PC-3 (cell line): Measurements from ENCODE around the gene PDGFD. TPM values are rescaled to one million over a fixed set of nuclear protein-coding genes. Genes with fewer than 3 reads are reported as not detected.

Experiments
- ATAC-seq: fragments of 200-7000 bp; cut with Tn5 transposase; 2 replicates; pipeline ENCODE4 v1.9.1; 2020; ENCODE audit warnings: mild to moderate bottlenecking, moderate library complexity
- BruUV-seq: library from RNA; stranded (reverse); fragments of 400-500 nt; replicated peaks from 2 replicates; lab custom pipeline; 2021; lab: Mats Ljungman, UMichigan
- CTCF ChIA-PET: fragments of 300-600 bp; sonication (Branson Sonifier 250); formaldehyde crosslinking; loops from one replicate; lab custom pipeline; 2022; ENCODE audit warnings: antibody characterized with exemption; lab: Charles Lee
- POLR2A ChIA-PET: fragments of 300-600 bp; sonication (Branson Sonifier 250); formaldehyde crosslinking; loops from one replicate; lab custom pipeline; 2022; ENCODE audit warnings: antibody characterized with exemption; ENCODE audit not compliant: unreplicated experiment; lab: Charles Lee
- DNase-seq: peaks from one replicate; pipeline ENCODE4 v3.0.0-alpha.2; 2015
- H2AFZ ChIP-seq: fragments of 300-600 bp; sonication (generic); 2 replicates; pipeline ENCODE4 v1.6.0; 2016; ENCODE audit warnings: antibody characterized with exemption, low read length
- H3F3A ChIP-seq: fragments of 300-600 bp; sonication (generic); one replicate; pipeline ENCODE4 v1.6.0; 2017; ENCODE audit warnings: antibody characterized with exemption, low read length, control low read depth, mild to moderate bottlenecking; ENCODE audit not compliant: unreplicated experiment
- H3K27ac ChIP-seq: fragments of 300-600 bp; sonication (generic); 2 replicates; pipeline ENCODE4 v1.5.1; 2016; ENCODE audit warnings: mild to moderate bottlenecking, low read length
- H3K27me3 ChIP-seq: fragments of 300-600 bp; sonication (generic); 2 replicates; pipeline ENCODE4 v1.6.1; 2016; ENCODE audit warnings: low read length, mixed read lengths
- H3K36me3 ChIP-seq: fragments of 300-600 bp; sonication (generic); 2 replicates; pipeline ENCODE4 v1.6.1; 2016; ENCODE audit warnings: low read depth, mixed run types, low read length, mixed read lengths
- H3K4me1 ChIP-seq: fragments of 300-600 bp; sonication (generic); 2 replicates; pipeline ENCODE4 v1.5.1; 2016; ENCODE audit warnings: low read length; ENCODE audit not compliant: insufficient read depth
- H3K4me2 ChIP-seq: fragments of 300-600 bp; sonication (generic); 2 replicates; pipeline ENCODE4 v1.6.0; 2016; ENCODE audit warnings: low read length
- H3K4me3 ChIP-seq: fragments of 300-600 bp; sonication (generic); 2 replicates; pipeline ENCODE4 v1.5.1; 2016; ENCODE audit warnings: mild to moderate bottlenecking, low read length, mixed read lengths
- H3K79me2 ChIP-seq: fragments of 300-600 bp; sonication (generic); 2 replicates; pipeline ENCODE4 v1.6.1; 2017; ENCODE audit warnings: low read length, mixed read lengths
- H3K9ac ChIP-seq: fragments of 300-600 bp; sonication (generic); 2 replicates; pipeline ENCODE4 v1.6.0; 2016; ENCODE audit warnings: mild to moderate bottlenecking, low read length
- H3K9me2 ChIP-seq: fragments of 300-600 bp; sonication (generic); replicated peaks from 2 replicates; pipeline ENCODE4 v1.6.1; 2016; ENCODE audit warnings: mixed run types, low read length, mixed read lengths
- H3K9me3 ChIP-seq: fragments of 300-600 bp; sonication (generic); 2 replicates; pipeline ENCODE4 v1.6.1; 2016; ENCODE audit warnings: low read length, mixed read lengths
- H4K20me1 ChIP-seq: fragments of 300-600 bp; sonication (generic); 2 replicates; pipeline ENCODE4 v1.6.1; 2016; ENCODE audit warnings: low read length, mixed read lengths
- EZH2 ChIP-seq: fragments of 300-600 bp; sonication (generic); IDR thresholded peaks from one replicate; pipeline ENCODE4 v1.6.1; 2017; ENCODE audit warnings: antibody characterized with exemption, mild to moderate bottlenecking, low read length; ENCODE audit not compliant: unreplicated experiment
- EZH2phosphoT487 ChIP-seq: fragments of 300-600 bp; sonication (generic); IDR thresholded peaks from 2 replicates; pipeline ENCODE4 v1.6.1; 2018; ENCODE audit warnings: mild to moderate bottlenecking, antibody characterized with exemption, low read length, borderline replicate concordance
- intact Hi-C: fragments of 100-400 bp; cut with micrococcal nuclease; formaldehyde crosslinking; loops from 2 replicates; pipeline ENCODE4 v1.9.0; 2023
- total RNA-seq: library from RNA; depleted of rRNA; stranded (reverse); fragments of >200 nt; gene quantifications from 2 replicates; pipeline ENCODE4 v1.2.3, GENCODE V29; 2014
- TF ChIP-seq, protein P1 (sequence below): fragments of 300-600 bp; sonication (generic); conservative IDR thresholded peaks from 2 replicates; pipeline ENCODE4 v1.5.1; 2017; ENCODE audit warnings: antibody characterized with exemption, low read depth, mild to moderate bottlenecking, low read length

Gene PDGFD
- total RNA-seq, 1 experiment from 2014 or later, result 5.0 TPM

DNA sequence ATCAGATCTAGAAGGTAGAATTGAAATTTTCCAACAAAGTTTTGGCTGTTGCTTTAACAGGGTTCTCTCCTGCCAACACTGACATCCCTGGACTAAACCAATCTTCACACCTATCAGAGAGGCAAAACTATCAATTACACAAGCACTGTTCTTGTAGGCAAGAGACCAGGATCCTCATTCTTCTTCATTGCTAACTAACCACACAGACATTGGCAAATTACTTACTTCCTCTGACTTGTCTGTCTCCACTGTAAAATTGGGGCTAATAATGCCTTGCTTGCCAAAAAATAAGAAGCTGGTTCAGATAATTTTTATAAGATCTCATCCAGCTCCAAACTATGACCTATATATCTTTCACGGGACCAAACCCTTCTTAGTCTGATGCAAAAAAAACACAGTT lies 221.3 kb downstream of the PDGFD start:
- no peaks in the 10 kb centered on the region for H3K27me3 ChIP-seq
- H3K4me3 ChIP-seq, result no peak overlapping the region
- CTCF ChIA-PET, result no interaction called here
- H3K27ac ChIP-seq, result no peak overlapping the region
- DNase-seq, result no peak
- H4K20me1 ChIP-seq, result no peaks in the 10 kb centered on the region
- H3K4me1 ChIP-seq, result peaks cover 13% of the 10 kb centered on the region
- no peaks in the 10 kb centered on the region for H3K9me3 ChIP-seq
- TF ChIP-seq EZH2phosphoT487 (no peak), EZH2 (no peak)
- TF ChIP-seq, protein P1, sequence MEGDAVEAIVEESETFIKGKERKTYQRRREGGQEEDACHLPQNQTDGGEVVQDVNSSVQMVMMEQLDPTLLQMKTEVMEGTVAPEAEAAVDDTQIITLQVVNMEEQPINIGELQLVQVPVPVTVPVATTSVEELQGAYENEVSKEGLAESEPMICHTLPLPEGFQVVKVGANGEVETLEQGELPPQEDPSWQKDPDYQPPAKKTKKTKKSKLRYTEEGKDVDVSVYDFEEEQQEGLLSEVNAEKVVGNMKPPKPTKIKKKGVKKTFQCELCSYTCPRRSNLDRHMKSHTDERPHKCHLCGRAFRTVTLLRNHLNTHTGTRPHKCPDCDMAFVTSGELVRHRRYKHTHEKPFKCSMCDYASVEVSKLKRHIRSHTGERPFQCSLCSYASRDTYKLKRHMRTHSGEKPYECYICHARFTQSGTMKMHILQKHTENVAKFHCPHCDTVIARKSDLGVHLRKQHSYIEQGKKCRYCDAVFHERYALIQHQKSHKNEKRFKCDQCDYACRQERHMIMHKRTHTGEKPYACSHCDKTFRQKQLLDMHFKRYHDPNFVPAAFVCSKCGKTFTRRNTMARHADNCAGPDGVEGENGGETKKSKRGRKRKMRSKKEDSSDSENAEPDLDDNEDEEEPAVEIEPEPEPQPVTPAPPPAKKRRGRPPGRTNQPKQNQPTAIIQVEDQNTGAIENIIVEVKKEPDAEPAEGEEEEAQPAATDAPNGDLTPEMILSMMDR, result no peak
- BruUV-seq, result no TSS peak
- H3K9ac ChIP-seq, result no peak overlapping the region
- H3F3A ChIP-seq, result no peaks in the 10 kb centered on the region
- no peaks in the 10 kb centered on the region for H3K79me2 ChIP-seq
- H3K36me3 ChIP-seq, result no peaks in the 10 kb centered on the region
- no peaks in the 10 kb centered on the region for H3K9me2 ChIP-seq
- POLR2A ChIA-PET, result no interaction called here
- no peak overlapping the region for H3K4me2 ChIP-seq
- no peak for ATAC-seq
- intact Hi-C loops, result no loop called here
- H2AFZ ChIP-seq, result no peak overlapping the region

DNA sequence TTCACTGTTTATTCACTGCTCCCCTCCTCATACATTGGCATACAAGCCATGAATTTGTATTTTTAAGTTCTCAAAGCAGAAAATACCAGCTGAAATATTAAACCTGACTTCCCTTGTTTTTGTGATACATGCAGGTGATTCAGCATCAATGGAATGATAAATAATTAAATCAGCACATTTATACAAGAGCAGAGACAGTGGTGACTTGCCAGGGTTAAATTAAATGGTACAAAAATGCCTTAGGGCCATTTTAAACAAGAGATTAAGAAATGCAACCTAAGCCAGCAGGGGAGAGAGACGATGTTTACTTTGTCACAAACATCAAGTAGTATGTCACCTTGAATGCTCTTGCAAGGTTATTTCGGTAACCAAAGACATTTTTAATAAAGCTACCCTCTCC lies 223.4 kb downstream of the PDGFD start:
- peak; percentile 71 for ATAC-seq
- no peaks in the 10 kb centered on the region for H3K27me3 ChIP-seq

DNA sequence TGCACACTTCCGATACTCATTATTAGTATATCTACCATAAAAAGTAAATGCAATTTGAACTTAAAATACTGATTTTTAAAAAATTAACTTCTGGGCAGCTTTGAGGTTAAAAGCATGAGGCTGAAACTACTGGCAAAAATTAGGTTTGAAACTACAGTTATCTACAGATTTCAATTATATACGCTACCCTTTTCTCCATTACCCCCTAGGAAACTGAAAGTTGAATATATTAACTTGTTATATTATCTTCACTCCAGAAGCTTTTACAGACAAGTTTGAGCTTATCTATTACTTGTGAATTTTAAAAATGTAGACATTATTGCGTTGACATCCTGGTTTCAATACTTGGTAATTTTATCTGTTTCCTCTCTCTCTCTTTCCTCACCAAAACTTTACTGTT lies 224.3 kb downstream of the PDGFD start:
- Histone ChIP-seq H3K4me2 (no peak overlapping the region), H3K27ac (no peak overlapping the region), H3K4me3 (no peak overlapping the region), H2AFZ (no peak overlapping the region), H3K9ac (no peak overlapping the region), H4K20me1 (no peaks in the 10 kb centered on the region), H3K79me2 (no peaks in the 10 kb centered on the region), H3K9me2 (no peaks in the 10 kb centered on the region), H3K4me1 (peaks cover 13% of the 10 kb centered on the region), H3F3A (no peaks in the 10 kb centered on the region), H3K27me3 (no peaks in the 10 kb centered on the region), H3K36me3 (no peaks in the 10 kb centered on the region), H3K9me3 (no peaks in the 10 kb centered on the region)
- no TSS peak for BruUV-seq
- ATAC-seq (no peak), DNase-seq (no peak)
- intact Hi-C loops, result no loop called here
- ChIA-PET CTCF (no interaction called here), POLR2A (no interaction called here)
- TF ChIP-seq EZH2, result no peak
- TF ChIP-seq, protein P1, result no peak
- no peak for TF ChIP-seq EZH2phosphoT487

More for the DNA sequence above, 223.4 kb downstream of the PDGFD start:
- Histone ChIP-seq H3F3A (no peaks in the 10 kb centered on the region), H3K4me1 (peaks cover 13% of the 10 kb centered on the region), H3K4me2 (peak overlapping the region; percentile 14; the same call in 1 of the 2 replicates), H2AFZ (no peak overlapping the region), H3K36me3 (no peaks in the 10 kb centered on the region), H3K27ac (no peak overlapping the region), H3K9me2 (no peaks in the 10 kb centered on the region), H3K9me3 (no peaks in the 10 kb centered on the region), H3K79me2 (no peaks in the 10 kb centered on the region), H4K20me1 (no peaks in the 10 kb centered on the region), H3K9ac (no peak overlapping the region), H3K4me3 (no peak overlapping the region)
- POLR2A ChIA-PET, result no interaction called here
- intact Hi-C loops, result no loop called here
- TF ChIP-seq, protein P1, result no peak
- TF ChIP-seq EZH2 (no peak), EZH2phosphoT487 (no peak)
- CTCF ChIA-PET, result no interaction called here
- peak; percentile 64 for DNase-seq
- no TSS peak for BruUV-seq
